GM19468 (cell line): Measurements from ENCODE around the gene ZNRF3.
"Not testable (repeated sequence)": the region's sequence is repeated elsewhere in the genome, so short reads cannot be mapped to it uniquely, and the experiment has no call there.

Experiments used
- ATAC-seq: cut with Tn5 transposase; IDR thresholded peaks from one replicate; pipeline ENCODE4 v1.9.1; 2021; ENCODE audit warnings: mild to moderate bottlenecking, moderate library complexity, moderate number of reproducible peaks; ENCODE audit not compliant: unreplicated experiment; ENCODE audit errors: extremely low read depth

ZNRF3 gene

GRCh38 chr22:28905256-28905832, 22.0 kb downstream of the ZNRF3 start:
- no peak for ATAC-seq

DNA sequence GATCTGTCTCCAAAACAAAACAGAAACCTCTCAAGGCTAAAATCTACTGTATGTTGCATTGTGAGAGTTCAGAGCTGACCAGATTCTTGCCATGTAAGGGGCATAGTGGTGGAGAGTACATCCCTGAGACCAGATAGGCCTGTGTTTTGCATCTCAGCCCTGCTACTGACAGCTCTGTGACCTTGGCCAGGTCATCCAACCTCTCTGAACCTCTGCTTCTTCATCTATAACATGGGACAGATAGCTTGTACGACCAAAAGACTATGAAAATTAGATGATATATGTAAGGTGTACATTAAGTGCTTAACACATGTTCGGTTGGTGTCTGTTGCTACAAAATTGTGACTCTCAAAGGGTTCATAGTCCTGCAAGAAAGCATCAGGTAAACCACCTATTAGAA, 22.9 kb downstream of the ZNRF3 start:
- no peak for ATAC-seq

DNA sequence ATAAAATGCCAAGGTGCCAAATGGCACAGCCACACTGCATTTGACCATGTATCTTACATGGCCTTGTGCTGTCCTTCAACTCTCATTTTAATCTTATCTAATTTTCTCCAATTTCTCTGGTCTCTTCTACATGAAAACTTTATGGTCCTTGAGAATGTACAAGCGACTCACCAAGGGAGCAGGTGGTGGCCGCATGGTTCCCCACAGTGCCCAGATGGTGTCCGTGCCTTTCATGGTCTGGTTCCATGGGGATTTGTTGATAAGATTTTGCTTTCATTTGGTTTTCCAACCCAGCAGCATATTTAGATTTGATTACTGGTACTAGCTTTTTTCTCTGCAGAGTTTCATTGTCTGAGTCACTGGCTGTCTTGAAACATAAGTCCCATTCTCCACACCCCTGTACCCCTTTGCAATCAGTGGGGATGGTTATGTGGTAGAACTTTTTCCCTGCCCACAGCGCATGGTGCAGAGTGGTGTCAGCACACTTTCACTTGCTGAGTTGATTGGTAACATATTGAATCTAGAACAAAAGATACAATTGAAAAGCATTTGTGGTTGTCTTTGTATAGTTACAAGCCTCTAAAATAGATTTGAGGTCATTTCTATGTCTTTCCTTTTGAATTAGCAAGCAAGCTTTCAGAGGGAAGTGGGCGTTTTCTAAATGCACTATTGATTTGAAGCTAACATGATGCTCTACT, 24.1 kb downstream of the ZNRF3 start:
- ATAC-seq, result no peak

DNA sequence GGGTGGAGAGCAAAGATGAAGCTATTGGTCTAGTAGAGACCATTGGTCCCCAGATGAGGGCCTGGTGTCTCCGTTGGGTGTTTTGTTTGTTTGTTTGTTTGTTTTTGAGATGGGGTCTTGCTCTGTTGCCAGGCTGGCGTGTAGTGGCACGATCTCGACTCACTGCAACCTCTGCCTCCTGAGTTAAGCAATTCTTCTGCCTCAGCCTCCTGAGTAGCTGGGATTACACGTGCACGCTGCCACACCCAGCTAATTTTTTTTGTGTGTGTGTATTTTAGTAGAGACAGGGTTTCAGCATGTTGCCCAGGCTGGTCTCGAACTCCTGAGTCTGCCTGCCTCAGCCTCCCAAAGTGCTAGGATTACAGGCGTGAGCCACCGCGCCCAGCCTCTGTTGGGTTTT, 25.4 kb downstream of the ZNRF3 start:
- not testable (repeated sequence) for ATAC-seq

- ATAC-seq, result no peak
Observed at GRCh38 chr22:28909375-28909774, 26.0 kb downstream of the ZNRF3 start.

GRCh38 chr22:28910569-28911303, 27.4 kb downstream of the ZNRF3 start:
- no peak for ATAC-seq

DNA sequence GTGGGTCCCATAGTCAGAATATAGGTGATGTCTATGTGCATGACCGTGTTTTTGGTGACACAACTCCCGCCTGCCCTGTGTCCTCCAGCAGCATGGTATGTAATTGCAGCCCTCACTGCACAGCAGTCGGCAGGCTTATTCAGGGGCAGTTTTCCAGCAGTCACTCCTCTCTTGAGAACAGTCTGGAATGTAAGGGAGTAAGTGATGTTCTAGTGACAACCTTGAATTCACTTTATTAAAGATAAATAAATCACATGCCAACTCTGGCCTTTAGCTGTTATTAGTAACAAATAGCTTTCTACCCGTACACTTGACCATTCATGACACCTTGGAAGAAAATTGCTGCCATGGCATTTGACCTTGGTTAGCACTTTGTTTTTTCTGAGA, 27.9 kb downstream of the ZNRF3 start:
- ATAC-seq, result no peak

DNA sequence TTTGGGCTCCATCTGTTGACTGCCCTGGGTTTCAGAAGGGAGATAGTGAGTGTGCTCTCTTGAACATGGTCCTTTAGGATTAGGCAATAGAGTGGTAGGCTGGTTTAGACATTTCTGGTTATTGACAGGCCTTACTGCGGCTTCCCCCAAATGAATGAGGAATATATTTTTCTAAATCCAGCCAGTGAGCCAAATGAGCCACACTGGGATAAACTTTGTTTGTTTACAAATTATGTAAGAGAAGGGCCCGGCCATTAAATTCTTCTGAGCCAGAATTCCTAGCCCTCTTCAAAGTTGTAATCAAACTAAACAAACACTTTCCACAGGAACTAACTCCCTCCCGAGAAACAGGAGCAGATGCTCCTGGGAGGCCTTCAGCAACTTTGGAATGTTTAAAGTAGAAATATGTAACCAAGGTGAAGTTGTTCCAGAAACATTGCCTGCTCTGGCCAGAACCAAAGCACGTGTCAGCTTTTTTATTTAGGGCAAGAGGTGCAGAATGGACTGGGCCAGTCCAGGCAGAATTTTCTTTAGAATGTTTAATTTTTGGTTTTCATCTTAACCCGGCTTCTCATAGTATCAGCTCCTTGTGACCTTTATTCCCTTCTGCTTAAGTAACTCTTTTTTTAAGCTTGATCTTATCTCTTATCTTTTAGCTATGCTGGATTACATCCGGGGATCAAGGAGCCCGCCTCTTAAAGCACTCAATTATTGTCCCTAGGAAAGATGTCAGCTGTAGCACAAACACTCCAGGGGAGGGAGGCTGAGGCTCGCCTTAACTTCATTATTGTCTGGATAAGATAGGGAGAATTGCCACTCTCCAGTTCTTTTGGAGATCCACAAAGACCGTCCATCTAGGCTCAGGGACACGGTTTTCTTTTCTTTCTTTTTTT, 28.7 kb downstream of the ZNRF3 start:
- ATAC-seq, result no peak

GRCh38 chr22:28914201-28914600, 30.8 kb downstream of the ZNRF3 start:
- ATAC-seq, result no peak

GRCh38 chr22:28915969-28916368, 32.6 kb downstream of the ZNRF3 start:
- ATAC-seq, result no peak

DNA sequence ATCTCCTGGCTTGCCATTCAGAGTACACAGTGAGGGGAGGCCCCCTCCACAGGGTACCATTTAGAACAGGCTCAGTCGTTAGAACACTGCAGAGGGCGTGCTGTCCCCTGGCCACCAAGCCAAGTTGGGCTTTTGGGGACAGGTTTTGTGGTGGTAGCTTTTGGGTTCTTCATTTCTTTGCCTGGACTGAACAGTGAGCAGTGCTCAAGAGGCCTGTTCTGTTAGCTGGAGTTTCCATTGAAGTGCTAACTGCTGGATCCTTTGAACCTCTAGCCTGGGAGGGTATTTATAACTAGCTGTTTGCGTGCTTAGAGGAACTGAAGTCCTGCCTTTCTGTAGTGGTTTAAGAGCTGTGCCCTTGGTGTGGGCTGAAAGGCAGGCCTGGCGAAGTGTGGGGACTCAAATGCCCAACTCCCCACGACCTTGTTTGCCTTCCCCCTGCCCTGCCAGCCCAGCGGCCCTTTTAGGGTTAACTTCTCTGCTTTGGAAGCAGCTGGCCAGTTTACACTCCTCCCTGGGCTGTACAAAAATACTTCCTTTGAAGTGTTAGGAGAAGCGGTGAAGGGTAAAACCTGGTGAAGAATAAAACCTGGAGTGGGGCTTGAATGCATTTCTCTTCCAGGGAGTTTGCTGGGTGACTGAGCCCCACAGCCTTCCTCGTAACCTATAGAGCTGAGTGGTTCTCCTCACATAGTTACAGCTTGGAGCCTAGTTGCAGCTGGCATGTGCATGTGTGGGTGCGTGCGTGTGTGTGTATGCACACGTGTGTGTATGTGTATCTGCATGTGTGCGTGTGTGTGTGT, 34.6 kb downstream of the ZNRF3 start:
- ATAC-seq, result no peak

- no peak for ATAC-seq
Observed at GRCh38 chr22:28918550-28919271, 35.3 kb downstream of the ZNRF3 start.

GRCh38 chr22:28920757-28921584, 37.6 kb downstream of the ZNRF3 start:
- no peak for ATAC-seq

GRCh38 chr22:28921585-28921879, 38.2 kb downstream of the ZNRF3 start:
- ATAC-seq, result no peak

DNA sequence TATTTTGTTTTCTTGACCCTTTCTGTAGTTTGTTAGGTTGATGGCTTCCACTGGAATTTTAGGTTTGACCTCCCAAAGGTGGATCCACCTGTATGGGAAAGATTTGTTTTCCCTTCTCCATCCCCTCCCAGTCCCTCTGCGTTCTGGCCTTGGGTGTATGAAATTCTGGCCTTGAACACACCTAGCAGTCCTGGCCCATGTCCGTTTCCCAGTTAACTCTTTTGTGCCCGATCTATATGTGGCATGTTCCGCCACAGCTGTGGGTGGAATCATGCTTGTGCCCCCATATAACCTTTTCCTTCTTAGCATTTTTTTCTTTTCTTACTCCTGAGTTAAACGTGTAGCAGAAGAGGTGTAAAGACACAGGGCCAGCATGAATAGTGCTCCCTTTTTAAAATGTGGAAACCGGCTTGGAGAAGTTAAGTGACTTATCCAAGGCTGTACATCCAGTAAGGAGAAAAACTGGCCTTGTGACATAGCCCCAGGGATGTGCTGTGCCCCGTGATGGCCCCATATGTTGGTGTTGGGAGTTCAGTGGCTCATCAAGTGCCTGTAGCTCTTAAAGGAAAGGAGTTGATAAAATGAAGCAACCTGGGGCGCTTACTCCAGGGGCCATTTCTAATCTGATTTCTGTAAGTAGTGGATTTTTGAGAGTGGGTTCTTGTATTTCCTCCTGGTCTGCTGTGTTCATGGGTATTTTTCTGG, 39.3 kb downstream of the ZNRF3 start:
- ATAC-seq, result no peak

DNA sequence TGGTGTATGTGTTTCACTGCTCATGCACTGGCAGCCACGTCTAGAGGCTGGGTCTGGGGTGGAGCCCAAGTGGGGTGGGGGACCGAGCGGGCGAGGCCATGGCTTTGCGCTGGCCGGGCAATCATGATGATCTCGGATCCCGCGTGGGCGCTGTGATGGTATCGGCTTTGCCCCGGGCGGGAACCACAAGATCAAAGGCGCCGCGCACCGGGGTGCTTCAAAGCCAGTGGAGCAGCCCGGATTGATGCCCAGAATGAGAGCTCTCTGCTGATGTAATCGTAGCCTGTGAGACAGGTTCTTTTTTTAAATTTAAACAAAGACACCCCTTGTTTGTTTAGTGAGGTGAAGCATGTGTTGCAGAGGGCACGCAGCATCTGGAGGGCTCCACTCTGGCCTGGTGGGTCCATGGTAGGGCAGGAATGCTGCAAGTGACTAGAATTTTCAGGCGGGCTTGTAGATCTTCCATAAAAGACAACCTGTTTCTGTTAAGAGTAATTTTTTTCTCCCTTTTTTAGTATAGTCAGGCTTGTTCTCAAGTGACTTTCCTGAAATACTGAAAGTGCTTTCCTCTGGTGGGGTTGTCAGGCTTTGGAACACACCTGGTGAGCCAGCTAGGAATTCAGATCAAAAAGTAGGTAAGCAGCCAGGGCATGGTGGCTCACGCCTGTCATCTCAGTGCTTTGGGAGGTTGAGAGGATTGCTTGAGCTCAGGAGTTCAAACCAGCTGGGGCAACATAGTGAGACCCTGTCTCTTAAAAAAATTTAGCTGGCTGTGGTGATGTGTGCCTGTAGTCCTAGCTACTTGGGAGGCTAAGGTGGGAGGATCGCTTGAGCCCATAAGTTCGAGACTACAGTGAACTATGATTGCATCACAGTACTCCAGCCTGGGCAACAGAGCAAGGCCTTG, 40.7 kb downstream of the ZNRF3 start:
- ATAC-seq, result no peak

GRCh38 chr22:28925916-28926315, 42.5 kb downstream of the ZNRF3 start:
- no peak for ATAC-seq
